ENCODE results near the gene COPB1.

The COPB1 gene

GRCh38 chr11:14417186-14417585 lies 82.4 kb downstream of the COPB1 start:
- ATAC-seq (ENCODE audit: insufficient read depth, low read depth): no peak
- Histone ChIP-seq H3K36me3 (ENCODE audit: insufficient read depth, low read length) (no peaks in the 10 kb centered on the region), H3K27ac (ENCODE audit: low read length) (peak overlapping the region; percentile 99), H3K9ac (ENCODE audit: low read depth, low read length) (no peak overlapping the region), H3K9me3 (ENCODE audit: insufficient read depth, low read length, severe bottlenecking) (no peaks in the 10 kb centered on the region), H3K79me2 (ENCODE audit: insufficient read depth, low read length) (no peaks in the 10 kb centered on the region), H3K4me3 (ENCODE audit: low read depth in 1 of 2, low read length in 2 of 2) (no peak overlapping the region), H2AFZ (ENCODE audit: low read depth, low read length) (peak overlapping the region; percentile 18), H3K27me3 (ENCODE audit: insufficient read depth, low read length, poor library complexity) (no peaks in the 10 kb centered on the region), H4K20me1 (ENCODE audit: insufficient read depth, low read length) (no peaks in the 10 kb centered on the region), H3K4me1 (ENCODE audit: insufficient read depth, low read length) (peaks cover 69% of the 10 kb centered on the region), H3K4me2 (ENCODE audit: insufficient read depth, low read length) (no peak overlapping the region; the same call in 1 of the 2 replicates)
- TF ChIP-seq EZH2 (IDR thresholded peaks at IDR 0.05; ENCODE audit: borderline replicate concordance, low read depth, low read length, severe bottlenecking) (no peak), CTCF (IDR thresholded peaks at IDR 0.05; ENCODE audit: borderline replicate concordance, extremely low read depth, low read length, poor library complexity, severe bottlenecking) (no peak)
- DNase-seq: peak; percentile 21

- H3K4me2 ChIP-seq (ENCODE audit: insufficient read depth, low read length): peak overlapping the region; percentile 66
- peak overlapping the region; percentile 99 for H3K27ac ChIP-seq (ENCODE audit: low read length)
- H3K9me3 ChIP-seq (ENCODE audit: insufficient read depth, low read length, severe bottlenecking): no peaks in the 10 kb centered on the region
- peak overlapping the region in 1 of 2 experiments; percentile 50; a peak in 2 of 4 replicates for H3K4me3 ChIP-seq (ENCODE audit: low read depth in 1 of 2, low read length in 2 of 2)
- H3K36me3 ChIP-seq (ENCODE audit: insufficient read depth, low read length): no peaks in the 10 kb centered on the region
- H2AFZ ChIP-seq (ENCODE audit: low read depth, low read length): peak overlapping the region; percentile 62; the same call in 1 of the 2 replicates
- H3K79me2 ChIP-seq (ENCODE audit: insufficient read depth, low read length): no peaks in the 10 kb centered on the region
- peak overlapping the region; percentile 57 for H3K9ac ChIP-seq (ENCODE audit: low read depth, low read length)
- ATAC-seq (ENCODE audit: insufficient read depth, low read depth) (peak; percentile 88), DNase-seq (peak; percentile 96)
- TF ChIP-seq CTCF (IDR thresholded peaks at IDR 0.05; ENCODE audit: borderline replicate concordance, extremely low read depth, low read length, poor library complexity, severe bottlenecking) (peak; percentile 41), EZH2 (IDR thresholded peaks at IDR 0.05; ENCODE audit: borderline replicate concordance, low read depth, low read length, severe bottlenecking) (no peak)
- H4K20me1 ChIP-seq (ENCODE audit: insufficient read depth, low read length): no peaks in the 10 kb centered on the region
- peaks cover 83% of the 10 kb centered on the region for H3K4me1 ChIP-seq (ENCODE audit: insufficient read depth, low read length)
- H3K27me3 ChIP-seq (ENCODE audit: insufficient read depth, low read length, poor library complexity): no peaks in the 10 kb centered on the region
These were observed 84.8 kb downstream of the COPB1 start for GRCh38 chr11:14414470-14415461.

GRCh38 chr11:14413307-14414069 lies 86.1 kb downstream of the COPB1 start:
- H3K27me3 ChIP-seq (ENCODE audit: insufficient read depth, low read length, poor library complexity): no peaks in the 10 kb centered on the region
- H3K4me1 ChIP-seq (ENCODE audit: insufficient read depth, low read length): peaks cover 88% of the 10 kb centered on the region
- H3K79me2 ChIP-seq (ENCODE audit: insufficient read depth, low read length): no peaks in the 10 kb centered on the region
- H3K4me3 ChIP-seq (ENCODE audit: low read depth in 1 of 2, low read length in 2 of 2): no peak overlapping the region
- H4K20me1 ChIP-seq (ENCODE audit: insufficient read depth, low read length): no peaks in the 10 kb centered on the region
- peak; percentile 61 for TF ChIP-seq CTCF (IDR thresholded peaks at IDR 0.05; ENCODE audit: borderline replicate concordance, extremely low read depth, low read length, poor library complexity, severe bottlenecking)
- TF ChIP-seq EZH2 (IDR thresholded peaks at IDR 0.05; ENCODE audit: borderline replicate concordance, low read depth, low read length, severe bottlenecking): no peak
- H3K4me2 ChIP-seq (ENCODE audit: insufficient read depth, low read length): 0 out of 2 replicates have a peak overlapping the region, but pooled peaks have one; percentile 6
- DNase-seq (peak; percentile 60), ATAC-seq (ENCODE audit: insufficient read depth, low read depth) (no peak)
- H2AFZ ChIP-seq (ENCODE audit: low read depth, low read length): no peak overlapping the region
- peak overlapping the region; percentile 57 for H3K9ac ChIP-seq (ENCODE audit: low read depth, low read length)
- H3K27ac ChIP-seq (ENCODE audit: low read length): peak overlapping the region; percentile 99
- no peaks in the 10 kb centered on the region for H3K36me3 ChIP-seq (ENCODE audit: insufficient read depth, low read length)
- H3K9me3 ChIP-seq (ENCODE audit: insufficient read depth, low read length, severe bottlenecking): no peaks in the 10 kb centered on the region

Measured in DND-41 (cell line).